Fibroblast of skin of right biceps (primary cell): ENCODE measurements around the gene TMEM222.
"Not testable (repeated sequence)": the region's sequence is repeated elsewhere in the genome, so short reads cannot be mapped to it uniquely, and the experiment has no call there.

Experiments used
- DNase-seq: peaks from one replicate; pipeline ENCODE4 v3.0.0-alpha.2; 2013

The TMEM222 gene

GRCh38 chr1:27380766-27381733 is 59.1 kb downstream of the TMEM222 start:
- DNase-seq = no peak

DNA sequence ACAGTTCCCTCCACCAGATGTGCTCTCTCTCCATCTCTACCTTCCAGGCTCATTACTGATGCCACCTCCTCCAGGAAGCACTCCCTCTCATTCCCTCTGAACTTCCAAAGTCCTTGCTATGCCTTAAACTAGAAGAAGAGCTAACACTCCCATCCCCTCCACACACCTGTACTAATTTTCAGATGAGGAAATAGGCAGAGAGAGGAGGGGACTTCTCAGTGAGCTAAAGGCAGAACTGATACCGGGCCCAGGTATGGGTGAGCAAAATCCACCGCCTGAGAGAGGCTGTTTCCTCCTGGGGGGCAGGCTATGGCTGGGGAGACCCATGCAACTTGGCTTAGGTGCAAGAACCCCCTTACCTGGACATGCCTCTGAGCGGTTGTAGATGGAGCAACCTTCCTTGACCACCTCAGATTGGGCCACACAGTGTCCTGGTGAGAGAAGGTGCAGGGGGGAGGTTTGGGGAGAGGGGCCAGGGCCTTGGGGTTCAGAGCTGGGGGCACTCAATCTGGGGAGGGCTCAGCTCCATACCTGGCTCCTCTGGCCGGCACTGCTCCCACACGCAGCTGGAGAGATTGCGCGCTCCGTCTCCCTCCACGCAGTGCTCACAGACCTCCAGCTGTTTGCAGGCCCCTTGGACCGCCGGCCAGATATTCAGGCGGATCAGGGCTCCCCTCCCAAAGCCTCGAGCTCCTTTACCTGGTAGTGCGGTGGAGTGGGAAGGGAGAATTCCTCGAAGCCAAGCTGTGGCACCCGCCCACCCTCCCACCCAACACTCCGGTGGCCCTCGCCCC is 60.2 kb downstream of the TMEM222 start:
- DNase-seq = no peak

- DNase-seq = no peak
Observed at GRCh38 chr1:27383039-27383605, 61.2 kb downstream of the TMEM222 start, which contains the start of gene CD164L2. TSS of gene CD164L2 (minus strand) at chr1:27383333. CDS start at chr1:27383239, 94 bp downstream.

GRCh38 chr1:27383661-27384060 is 61.7 kb downstream of the TMEM222 start:
- no peak for DNase-seq

DNA sequence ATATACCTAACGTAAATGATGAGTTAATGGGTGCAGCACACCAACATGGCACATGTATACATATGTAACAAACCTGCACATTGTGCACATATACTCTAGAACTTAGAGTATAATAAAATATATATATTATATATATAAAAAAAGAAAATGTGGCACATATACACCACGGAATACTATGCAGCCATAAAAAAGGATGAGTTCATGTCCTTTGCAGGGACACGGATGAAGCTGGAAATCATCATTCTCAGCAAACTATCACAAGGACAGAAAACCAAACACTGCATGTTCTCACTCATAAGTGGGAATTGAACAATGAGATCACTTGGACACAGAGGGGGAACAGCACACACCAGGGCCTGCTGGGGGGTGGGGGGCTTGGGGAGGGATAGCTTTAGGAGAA is 62.8 kb downstream of the TMEM222 start:
- DNase-seq = not testable (repeated sequence)
